Stimulated activated CD4-positive, alpha-beta T cell treated with anti-CD3 and anti-CD28 coated beads, Interleukin-1b, Interleukin-23, amount 100 ng/mL, for 24 hours (primary cell): ENCODE data around the gene CDKN1C.

Experiments used
- DNase-seq, 4 experiments: peaks; one replicate each; pipeline ENCODE4 v3.0.0-alpha.2; 2020; ENCODE audit warnings: low read depth in 4 of 4, low spot score in 1 of 4

CDKN1C gene

GRCh38 chr11:2923446-2924375, 38.1 kb upstream of the CDKN1C start:
- DNase-seq, result no peak

DNA sequence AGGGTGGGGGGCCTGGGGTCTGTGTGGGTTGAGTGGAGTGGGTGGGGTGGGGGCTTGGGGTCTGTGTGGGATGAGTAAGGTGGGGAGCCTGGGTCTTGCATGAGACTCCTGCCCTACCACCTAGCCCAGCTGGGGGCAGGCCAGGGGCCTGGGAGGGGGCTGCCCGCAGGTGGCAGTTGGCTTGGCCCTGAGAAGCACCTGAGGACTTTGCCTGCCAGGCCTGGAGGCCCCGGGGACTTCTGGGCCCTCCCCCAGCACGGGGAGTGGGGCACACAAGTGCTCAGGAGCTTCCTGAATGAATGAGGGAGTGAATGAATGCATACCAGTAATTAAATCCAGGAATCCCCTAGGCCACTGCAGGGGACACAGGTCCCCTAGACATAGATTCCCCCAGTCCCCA, 37.1 kb upstream of the CDKN1C start:
- DNase-seq, result no peak

DNA sequence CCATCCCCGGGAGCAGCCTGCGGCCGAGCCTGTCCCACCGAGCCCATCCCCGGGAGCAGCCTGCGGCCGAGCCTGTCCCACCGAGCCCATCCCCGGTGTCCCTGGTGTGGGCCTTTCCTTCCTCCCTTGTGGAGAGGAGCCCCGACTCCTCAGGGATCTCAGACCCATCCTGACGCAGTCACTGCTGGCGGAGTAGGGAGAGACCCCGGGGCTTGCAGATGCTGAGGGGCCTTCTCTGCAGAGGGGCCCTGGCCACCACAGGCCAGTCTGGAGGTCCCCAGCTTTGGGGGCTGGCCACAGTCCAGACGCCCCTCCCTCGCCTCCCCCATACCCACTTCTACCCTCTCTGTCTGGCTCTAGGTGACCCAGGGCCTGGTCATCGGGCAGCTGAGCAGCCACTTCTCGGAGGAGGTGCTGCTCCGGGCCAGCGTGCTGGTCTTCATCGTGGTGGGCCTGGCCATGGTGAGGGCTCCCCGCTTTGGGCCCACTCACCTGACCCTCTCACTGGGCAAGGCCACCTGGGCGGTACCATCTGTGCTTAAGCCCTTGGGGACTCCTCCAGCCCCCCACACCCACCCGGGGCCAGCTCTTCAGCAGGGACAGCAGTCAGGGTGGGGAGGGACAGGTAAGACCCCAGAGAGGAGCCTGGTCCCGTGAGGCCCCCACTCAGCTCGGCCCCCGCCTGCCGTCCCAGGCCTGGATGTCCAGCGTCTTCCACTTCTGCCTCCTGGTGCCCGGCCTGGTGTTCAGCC, 36.3 kb upstream of the CDKN1C start:
- no peak for DNase-seq

GRCh38 chr11:2921261-2921660, 35.7 kb upstream of the CDKN1C start:
- DNase-seq, result no peak

GRCh38 chr11:2920343-2920742, 34.8 kb upstream of the CDKN1C start:
- DNase-seq, result no peak

DNA sequence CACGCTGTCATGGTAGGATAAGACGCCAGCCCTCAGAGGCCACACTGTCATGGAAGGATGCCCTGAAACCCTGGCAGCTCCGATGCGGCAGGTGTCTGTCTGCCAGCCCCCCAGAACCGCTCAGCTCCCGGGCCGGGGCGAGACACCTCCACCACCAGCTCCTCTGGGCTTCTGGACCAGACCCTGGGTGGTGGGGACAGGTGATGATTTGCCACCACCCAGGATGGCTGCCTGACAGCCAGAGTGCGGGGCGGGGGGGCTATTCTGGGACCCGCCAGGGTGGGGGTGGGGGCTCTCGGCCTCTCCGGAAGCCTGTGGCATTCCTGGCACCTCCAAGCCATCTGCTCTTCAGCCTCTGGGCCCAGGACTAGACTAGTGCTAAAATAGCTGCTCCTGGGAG, 34.3 kb upstream of the CDKN1C start:
- DNase-seq, result no peak

DNA sequence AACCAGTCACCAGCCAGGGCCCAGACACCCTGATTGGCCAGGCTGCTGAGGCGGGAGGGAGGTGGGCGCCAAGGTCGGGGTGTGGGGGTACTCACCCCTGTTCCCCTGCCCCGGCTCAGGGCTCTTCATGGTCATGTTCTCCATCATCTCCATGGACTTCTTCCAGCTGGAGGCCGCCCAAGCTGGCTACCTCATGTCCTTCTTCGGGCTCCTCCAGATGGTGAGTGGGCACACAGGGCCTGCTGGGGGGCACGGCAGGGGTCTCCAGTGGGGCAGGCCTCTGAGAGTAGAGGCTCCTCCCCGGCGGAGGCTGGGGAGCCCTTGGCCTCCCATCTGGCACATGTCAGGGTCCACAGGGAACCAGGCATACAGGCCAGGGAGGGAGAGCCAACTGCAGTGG, 33.6 kb upstream of the CDKN1C start:
- no peak for DNase-seq

- DNase-seq, result no peak
Measured at GRCh38 chr11:2917842-2918490, 32.4 kb upstream of the CDKN1C start.

GRCh38 chr11:2916892-2917645, 31.5 kb upstream of the CDKN1C start:
- no peak for DNase-seq

DNA sequence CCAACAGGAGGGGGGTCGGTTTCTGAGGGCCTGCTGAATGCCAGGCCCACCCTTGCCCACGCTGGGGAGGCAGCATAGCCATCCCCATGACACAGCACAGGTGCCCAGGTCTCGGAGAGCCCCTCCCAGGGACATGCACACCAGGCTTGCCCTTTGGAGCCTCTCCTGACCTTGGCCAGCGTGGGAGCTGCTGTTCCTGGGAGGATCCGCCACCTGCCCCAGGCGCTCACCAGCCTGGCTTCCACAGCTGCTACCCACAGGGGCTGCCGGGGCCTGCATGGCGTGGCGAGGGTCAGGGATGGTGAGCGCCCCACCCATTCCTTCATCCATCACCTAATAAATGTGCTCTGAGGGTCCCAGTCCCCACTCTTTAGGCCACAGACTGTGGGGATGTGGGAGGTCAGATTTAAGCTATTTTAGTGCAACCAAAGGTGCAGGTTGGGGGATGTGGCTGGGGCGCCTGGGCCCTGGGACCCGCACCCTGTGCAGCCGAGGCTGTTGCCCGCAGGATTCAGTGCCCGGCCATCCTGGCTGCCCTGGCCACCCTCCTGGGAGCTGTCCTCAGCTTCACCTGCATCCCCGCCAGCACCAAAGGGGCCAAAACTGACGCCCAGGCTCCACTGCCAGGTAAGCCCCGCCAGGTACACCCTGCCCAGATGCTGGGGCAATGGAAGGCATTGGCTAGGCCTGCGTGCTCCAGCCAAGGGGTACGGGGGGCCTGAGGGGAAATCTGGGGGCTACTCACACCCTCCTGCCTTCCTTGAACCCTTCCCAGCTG, 30.7 kb upstream of the CDKN1C start:
- DNase-seq, result no peak

DNA sequence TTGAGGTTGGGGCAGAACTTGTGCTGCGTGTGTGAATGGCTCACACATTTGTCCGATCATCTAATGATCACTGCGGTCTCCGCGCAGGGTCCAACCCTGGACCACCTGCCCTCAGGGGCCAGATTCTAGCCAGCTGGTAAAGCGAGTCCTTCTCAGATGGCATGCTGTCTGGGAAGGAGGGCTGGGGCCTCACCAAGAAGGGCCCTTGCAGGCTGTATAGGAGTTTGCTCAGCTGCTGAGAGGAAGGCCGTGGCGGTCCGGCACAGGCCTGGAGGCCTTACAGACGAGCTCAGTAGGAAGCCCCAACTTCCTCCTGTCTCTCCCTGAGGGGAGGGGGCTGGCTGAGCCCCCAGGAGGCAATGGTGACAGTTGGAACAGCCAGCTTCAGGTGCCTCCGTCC, 29.9 kb upstream of the CDKN1C start:
- no peak for DNase-seq

DNA sequence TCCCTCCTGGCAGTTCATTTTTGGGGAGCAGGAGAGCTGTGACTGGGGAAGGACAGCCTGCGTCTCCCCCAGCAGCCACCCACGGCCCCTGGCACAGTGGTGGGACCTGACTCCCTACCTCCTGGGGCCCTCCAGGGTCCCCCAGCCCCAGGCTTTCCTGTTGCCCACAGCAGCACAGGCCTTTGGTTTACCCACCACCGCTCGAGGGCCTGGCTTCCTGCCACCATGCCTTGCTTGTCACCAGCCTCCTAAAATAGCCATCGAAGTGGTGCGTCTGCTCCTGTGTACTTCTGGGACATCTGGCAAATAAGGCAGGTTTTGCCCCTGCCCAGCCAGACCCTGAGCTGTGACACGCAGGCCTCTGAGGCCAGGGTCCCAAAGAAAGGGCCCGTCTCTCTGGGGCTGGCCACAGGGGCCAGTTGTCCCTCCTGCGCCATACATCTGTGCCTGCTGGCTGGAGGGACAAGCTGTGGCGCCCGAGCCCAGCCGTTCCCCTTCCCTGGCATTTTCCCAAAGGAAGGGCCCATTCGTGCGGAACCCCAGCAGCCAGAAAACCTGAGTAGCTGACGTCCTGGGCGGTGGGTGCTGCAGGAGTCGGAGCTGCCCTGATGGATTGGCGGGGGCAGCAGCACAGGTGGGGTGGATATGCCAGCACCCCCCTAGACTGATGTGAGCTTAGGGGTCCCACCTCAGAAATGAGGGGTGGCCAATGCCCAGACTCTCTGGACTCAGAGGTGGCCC, 29.1 kb upstream of the CDKN1C start:
- no peak for DNase-seq

GRCh38 chr11:2913776-2914175, 28.2 kb upstream of the CDKN1C start:
- no peak for DNase-seq

- DNase-seq, result no peak
Measured at GRCh38 chr11:2913019-2913431, 27.4 kb upstream of the CDKN1C start.

DNA sequence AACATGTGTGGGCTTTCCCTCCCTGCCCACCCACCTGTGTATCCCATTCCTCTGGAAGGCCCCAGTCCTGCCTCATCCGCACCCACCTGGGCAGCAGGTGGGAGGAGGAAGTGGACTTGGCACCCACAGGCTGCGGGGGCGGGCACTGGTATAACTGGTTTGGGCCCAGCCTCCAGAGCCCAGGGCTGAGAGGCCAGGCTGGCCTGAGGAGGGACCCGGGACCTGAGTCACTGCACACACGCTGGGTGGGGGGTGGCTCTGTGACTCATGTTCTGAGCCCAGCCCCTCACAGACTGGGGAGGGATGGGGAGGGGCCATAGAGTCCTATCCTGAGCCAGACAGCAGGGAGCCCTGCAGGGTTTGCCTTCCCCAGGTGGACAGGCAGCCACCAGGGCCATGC, 26.9 kb upstream of the CDKN1C start:
- no peak for DNase-seq

DNA sequence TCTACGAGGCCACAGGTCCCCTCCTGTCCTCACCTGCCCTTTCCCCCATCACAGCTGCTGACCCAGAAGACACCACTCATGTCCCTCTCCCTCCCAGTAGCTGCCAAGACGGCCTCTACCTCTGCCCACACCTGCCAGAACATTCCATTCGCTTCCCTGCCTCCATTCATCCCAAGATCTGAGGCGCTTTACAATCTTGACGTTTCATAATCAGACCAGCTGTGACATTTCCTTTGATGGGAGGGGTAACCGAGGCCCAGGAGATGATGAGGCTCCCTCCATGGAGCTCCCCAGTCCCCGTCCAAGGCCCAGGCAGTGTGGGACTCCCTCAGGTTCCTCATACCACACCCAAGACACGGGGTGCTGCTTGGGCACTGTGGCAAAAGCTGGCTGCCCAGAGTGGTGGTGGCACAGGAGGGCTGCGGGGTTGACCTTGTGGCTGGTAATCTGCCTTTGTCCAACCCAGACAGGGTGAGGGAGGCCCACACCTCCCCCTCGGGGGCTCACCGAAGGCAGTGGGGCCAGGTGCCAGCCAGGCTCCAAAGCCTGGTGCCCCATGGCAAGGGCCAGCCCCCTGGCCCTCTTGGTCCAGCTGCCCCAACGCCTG, 26.3 kb upstream of the CDKN1C start:
- no peak for DNase-seq

GRCh38 chr11:2911088-2911784, 25.7 kb upstream of the CDKN1C start:
- DNase-seq, result no peak

DNA sequence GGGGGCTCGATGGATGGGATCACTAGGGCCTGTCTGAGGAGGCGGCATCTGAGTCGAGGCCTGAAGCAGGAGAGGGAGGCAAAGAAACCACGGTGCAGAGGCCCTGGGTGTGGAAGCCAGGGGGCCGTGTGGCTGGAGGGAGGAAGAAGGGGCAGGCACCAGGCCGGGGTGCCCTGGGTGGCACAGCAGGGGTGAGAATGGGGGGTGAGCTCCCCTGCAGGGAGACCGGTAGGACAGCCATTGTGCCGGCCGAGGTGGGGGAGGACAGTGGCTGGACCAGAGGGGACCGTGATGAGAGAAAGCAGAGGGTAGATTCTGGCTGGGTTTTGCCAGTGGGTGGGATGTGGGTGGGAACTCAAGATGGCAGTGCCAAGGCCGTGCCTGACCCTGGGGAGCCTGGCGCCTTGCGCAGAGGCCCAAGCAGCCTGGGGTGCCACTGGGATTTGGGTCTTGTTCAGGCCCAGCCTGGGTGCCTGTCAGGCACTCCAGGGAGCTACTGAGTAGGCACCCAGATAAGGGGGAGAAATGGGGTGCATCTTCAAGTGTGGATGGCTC, 24.9 kb upstream of the CDKN1C start:
- DNase-seq, result no peak
